WTC11 (cell line): ENCODE results near the gene G6PC3.

Experiments
- CREB1 ChIP-seq: sonication (generic); formaldehyde crosslinking; IDR thresholded peaks from 2 replicates; pipeline ENCODE4 v1.8.0; 2023; ENCODE audit warnings: mild to moderate bottlenecking, missing genetic modification reagents
- ESRRA ChIP-seq: sonication (generic); formaldehyde crosslinking; IDR thresholded peaks from 2 replicates; pipeline ENCODE4 v1.8.1; 2022; ENCODE audit warnings: mild to moderate bottlenecking, missing genetic modification reagents, borderline replicate concordance
- GABPB1 ChIP-seq: sonication (generic); formaldehyde crosslinking; IDR thresholded peaks from 2 replicates; pipeline ENCODE4 v1.8.1; 2023; ENCODE audit warnings: mild to moderate bottlenecking, missing genetic modification reagents
- JAZF1 ChIP-seq: fragments of 250-450 bp; sonication (Bioruptor Pico); IDR thresholded peaks from 2 replicates; pipeline ENCODE4 v1.9.0; 2021; ENCODE audit warnings: moderate library complexity, mild to moderate bottlenecking, inconsistent platforms
- NR3C1 ChIP-seq: sonication (generic); formaldehyde crosslinking; conservative IDR thresholded peaks from 2 replicates; pipeline ENCODE4 v1.8.1; 2023; ENCODE audit warnings: low read depth, mild to moderate bottlenecking, missing genetic modification reagents
- SMAD3 ChIP-seq: sonication (generic); formaldehyde crosslinking; IDR thresholded peaks from 2 replicates; pipeline ENCODE4 v1.8.0; 2022; ENCODE audit warnings: missing genetic modification reagents, mild to moderate bottlenecking, borderline replicate concordance
- SP1 ChIP-seq: sonication (generic); formaldehyde crosslinking; conservative IDR thresholded peaks from 2 replicates; pipeline ENCODE4 v1.8.1; 2022; ENCODE audit warnings: missing genetic modification reagents
- TF ChIP-seq, protein P1 (sequence below): sonication (generic); formaldehyde crosslinking; IDR thresholded peaks from 2 replicates; pipeline ENCODE4 v1.8.1; 2023; ENCODE audit warnings: mild to moderate bottlenecking, missing genetic modification reagents, moderate library complexity
- TF ChIP-seq, protein P2 (sequence below): fragments of 200-600 bp; IDR thresholded peaks from 2 replicates; pipeline ENCODE4 v1.8.0; 2022; ENCODE audit warnings: antibody characterized with exemption
- TF ChIP-seq, protein P3 (sequence below): sonication (generic); formaldehyde crosslinking; IDR thresholded peaks from 2 replicates; pipeline ENCODE4 v1.8.1; 2022; ENCODE audit warnings: missing genetic modification reagents, borderline replicate concordance
- TF ChIP-seq, protein P4 (sequence below): sonication (generic); formaldehyde crosslinking; IDR thresholded peaks from 2 replicates; pipeline ENCODE4 v1.8.0; 2023; ENCODE audit warnings: mild to moderate bottlenecking, missing genetic modification reagents
- TF ChIP-seq, protein P5 (sequence below): sonication (generic); formaldehyde crosslinking; IDR thresholded peaks from 2 replicates; pipeline ENCODE4 v1.8.0; 2022; ENCODE audit warnings: mild to moderate bottlenecking, missing genetic modification reagents
- TF ChIP-seq, protein P6 (sequence below): sonication (generic); formaldehyde crosslinking; IDR thresholded peaks from 2 replicates; pipeline ENCODE4 v1.8.0; 2023; ENCODE audit warnings: missing genetic modification reagents, mild to moderate bottlenecking, borderline replicate concordance

DNA sequence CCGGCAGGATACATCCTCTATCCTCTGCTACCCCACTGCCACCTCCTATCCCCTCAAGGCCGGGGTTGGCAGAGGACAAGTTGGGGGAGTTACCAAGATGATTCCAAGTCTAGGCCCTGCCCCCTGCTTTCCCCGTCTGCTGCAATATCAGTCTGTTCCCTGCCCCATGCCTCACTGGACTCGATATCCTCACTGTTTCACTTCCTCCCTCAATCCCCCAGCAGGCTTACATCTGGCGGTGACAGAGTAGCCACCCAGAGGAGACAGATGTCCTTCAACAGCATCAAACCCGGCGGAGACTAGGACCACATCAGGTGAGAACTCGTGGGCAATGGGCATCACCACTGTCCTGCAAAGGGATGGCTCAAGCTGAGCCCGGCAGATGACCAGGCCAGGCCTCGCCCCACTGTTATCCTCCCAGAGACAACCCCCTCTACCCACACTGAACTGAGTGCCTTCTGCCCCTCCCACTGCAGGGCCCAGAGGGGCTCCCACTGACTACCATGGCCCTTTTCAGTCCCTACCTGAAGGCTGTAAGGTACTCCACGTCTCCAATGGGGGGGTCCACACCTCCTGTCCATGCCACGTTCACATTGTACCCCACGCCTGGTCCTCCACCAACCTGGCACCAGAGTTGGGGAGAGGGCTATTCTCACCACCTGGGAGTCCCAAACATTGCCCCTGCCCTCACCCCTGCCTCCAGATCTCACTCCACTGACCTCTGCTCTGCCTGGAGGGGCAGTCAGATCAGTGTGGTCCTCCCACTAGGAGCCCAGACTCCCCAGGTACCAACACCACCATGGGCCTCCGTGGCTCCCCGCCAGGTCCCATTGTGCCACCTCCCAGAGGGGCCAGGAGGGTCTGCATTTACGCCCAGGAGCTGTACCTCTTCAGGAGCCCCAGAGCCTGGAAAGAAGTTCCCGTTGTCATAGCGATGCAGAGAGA, 9.6 kb downstream of the G6PC3 start:
- TF ChIP-seq, protein P1, sequence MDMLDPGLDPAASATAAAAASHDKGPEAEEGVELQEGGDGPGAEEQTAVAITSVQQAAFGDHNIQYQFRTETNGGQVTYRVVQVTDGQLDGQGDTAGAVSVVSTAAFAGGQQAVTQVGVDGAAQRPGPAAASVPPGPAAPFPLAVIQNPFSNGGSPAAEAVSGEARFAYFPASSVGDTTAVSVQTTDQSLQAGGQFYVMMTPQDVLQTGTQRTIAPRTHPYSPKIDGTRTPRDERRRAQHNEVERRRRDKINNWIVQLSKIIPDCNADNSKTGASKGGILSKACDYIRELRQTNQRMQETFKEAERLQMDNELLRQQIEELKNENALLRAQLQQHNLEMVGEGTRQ (CRISPR knock-in tag): no peak
- TF ChIP-seq, protein P2, sequence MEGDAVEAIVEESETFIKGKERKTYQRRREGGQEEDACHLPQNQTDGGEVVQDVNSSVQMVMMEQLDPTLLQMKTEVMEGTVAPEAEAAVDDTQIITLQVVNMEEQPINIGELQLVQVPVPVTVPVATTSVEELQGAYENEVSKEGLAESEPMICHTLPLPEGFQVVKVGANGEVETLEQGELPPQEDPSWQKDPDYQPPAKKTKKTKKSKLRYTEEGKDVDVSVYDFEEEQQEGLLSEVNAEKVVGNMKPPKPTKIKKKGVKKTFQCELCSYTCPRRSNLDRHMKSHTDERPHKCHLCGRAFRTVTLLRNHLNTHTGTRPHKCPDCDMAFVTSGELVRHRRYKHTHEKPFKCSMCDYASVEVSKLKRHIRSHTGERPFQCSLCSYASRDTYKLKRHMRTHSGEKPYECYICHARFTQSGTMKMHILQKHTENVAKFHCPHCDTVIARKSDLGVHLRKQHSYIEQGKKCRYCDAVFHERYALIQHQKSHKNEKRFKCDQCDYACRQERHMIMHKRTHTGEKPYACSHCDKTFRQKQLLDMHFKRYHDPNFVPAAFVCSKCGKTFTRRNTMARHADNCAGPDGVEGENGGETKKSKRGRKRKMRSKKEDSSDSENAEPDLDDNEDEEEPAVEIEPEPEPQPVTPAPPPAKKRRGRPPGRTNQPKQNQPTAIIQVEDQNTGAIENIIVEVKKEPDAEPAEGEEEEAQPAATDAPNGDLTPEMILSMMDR: no peak
- TF ChIP-seq SMAD3 (CRISPR knock-in tag) (no peak), SP1 (CRISPR knock-in tag) (no peak), JAZF1 (no peak), GABPB1 (CRISPR knock-in tag) (no peak), CREB1 (CRISPR knock-in tag) (no peak), NR3C1 (CRISPR knock-in tag) (no peak), ESRRA (no peak)
- TF ChIP-seq, protein P3, sequence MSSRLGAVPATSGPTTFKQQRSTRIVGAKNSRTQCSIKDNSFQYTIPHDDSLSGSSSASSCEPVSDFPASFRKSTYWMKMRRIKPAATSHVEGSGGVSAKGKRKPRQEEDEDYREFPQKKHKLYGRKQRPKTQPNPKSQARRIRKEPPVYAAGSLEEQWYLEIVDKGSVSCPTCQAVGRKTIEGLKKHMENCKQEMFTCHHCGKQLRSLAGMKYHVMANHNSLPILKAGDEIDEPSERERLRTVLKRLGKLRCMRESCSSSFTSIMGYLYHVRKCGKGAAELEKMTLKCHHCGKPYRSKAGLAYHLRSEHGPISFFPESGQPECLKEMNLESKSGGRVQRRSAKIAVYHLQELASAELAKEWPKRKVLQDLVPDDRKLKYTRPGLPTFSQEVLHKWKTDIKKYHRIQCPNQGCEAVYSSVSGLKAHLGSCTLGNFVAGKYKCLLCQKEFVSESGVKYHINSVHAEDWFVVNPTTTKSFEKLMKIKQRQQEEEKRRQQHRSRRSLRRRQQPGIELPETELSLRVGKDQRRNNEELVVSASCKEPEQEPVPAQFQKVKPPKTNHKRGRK (CRISPR knock-in tag): no peak
- TF ChIP-seq, protein P4, sequence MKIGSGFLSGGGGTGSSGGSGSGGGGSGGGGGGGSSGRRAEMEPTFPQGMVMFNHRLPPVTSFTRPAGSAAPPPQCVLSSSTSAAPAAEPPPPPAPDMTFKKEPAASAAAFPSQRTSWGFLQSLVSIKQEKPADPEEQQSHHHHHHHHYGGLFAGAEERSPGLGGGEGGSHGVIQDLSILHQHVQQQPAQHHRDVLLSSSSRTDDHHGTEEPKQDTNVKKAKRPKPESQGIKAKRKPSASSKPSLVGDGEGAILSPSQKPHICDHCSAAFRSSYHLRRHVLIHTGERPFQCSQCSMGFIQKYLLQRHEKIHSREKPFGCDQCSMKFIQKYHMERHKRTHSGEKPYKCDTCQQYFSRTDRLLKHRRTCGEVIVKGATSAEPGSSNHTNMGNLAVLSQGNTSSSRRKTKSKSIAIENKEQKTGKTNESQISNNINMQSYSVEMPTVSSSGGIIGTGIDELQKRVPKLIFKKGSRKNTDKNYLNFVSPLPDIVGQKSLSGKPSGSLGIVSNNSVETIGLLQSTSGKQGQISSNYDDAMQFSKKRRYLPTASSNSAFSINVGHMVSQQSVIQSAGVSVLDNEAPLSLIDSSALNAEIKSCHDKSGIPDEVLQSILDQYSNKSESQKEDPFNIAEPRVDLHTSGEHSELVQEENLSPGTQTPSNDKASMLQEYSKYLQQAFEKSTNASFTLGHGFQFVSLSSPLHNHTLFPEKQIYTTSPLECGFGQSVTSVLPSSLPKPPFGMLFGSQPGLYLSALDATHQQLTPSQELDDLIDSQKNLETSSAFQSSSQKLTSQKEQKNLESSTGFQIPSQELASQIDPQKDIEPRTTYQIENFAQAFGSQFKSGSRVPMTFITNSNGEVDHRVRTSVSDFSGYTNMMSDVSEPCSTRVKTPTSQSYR: no peak
- TF ChIP-seq, protein P5, sequence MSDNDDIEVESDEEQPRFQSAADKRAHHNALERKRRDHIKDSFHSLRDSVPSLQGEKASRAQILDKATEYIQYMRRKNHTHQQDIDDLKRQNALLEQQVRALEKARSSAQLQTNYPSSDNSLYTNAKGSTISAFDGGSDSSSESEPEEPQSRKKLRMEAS: no peak
- TF ChIP-seq, protein P6, sequence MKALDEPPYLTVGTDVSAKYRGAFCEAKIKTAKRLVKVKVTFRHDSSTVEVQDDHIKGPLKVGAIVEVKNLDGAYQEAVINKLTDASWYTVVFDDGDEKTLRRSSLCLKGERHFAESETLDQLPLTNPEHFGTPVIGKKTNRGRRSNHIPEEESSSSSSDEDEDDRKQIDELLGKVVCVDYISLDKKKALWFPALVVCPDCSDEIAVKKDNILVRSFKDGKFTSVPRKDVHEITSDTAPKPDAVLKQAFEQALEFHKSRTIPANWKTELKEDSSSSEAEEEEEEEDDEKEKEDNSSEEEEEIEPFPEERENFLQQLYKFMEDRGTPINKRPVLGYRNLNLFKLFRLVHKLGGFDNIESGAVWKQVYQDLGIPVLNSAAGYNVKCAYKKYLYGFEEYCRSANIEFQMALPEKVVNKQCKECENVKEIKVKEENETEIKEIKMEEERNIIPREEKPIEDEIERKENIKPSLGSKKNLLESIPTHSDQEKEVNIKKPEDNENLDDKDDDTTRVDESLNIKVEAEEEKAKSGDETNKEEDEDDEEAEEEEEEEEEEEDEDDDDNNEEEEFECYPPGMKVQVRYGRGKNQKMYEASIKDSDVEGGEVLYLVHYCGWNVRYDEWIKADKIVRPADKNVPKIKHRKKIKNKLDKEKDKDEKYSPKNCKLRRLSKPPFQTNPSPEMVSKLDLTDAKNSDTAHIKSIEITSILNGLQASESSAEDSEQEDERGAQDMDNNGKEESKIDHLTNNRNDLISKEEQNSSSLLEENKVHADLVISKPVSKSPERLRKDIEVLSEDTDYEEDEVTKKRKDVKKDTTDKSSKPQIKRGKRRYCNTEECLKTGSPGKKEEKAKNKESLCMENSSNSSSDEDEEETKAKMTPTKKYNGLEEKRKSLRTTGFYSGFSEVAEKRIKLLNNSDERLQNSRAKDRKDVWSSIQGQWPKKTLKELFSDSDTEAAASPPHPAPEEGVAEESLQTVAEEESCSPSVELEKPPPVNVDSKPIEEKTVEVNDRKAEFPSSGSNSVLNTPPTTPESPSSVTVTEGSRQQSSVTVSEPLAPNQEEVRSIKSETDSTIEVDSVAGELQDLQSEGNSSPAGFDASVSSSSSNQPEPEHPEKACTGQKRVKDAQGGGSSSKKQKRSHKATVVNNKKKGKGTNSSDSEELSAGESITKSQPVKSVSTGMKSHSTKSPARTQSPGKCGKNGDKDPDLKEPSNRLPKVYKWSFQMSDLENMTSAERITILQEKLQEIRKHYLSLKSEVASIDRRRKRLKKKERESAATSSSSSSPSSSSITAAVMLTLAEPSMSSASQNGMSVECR (CRISPR knock-in tag): no peak
